Gastroesophageal sphincter (tissue), 4 donors: ENCODE data around the gene RBM23. TPM values are rescaled to one million over a fixed set of nuclear protein-coding genes. Genes with fewer than 3 reads are reported as not detected.
A peak's percentile ranks its signal among the peaks of the same experiment; 100 is the strongest.

Experiments
- ATAC-seq: fragments of 150-250 bp; one replicate; pipeline ENCODE4 v1.9.1; 2016; ENCODE audit warnings: mild to moderate bottlenecking, moderate library complexity
- H3K27ac ChIP-seq, 4 donors: fragments of 200-600 bp; sonication (generic) in 3 of 4; 1 replicate in 3 of 4; 2 replicates in 1 of 4; pipeline ENCODE4 v1.5.1; 2016 to 2019
- H3K27me3 ChIP-seq: fragments of 200-600 bp; sonication (generic); one replicate; pipeline ENCODE4 v1.5.1; 2019
- H3K36me3 ChIP-seq, 2 donors: fragments of 200-600 bp; sonication (generic); one replicate each; pipeline ENCODE4 v1.5.1; 2019; ENCODE audit warnings: control low read depth in 1 of 2
- H3K4me1 ChIP-seq, 3 donors: fragments of 200-600 bp; sonication (generic); 1 replicate in 2 of 3; 2 replicates in 1 of 3; pipeline ENCODE4 v1.5.1; 2016 to 2019; ENCODE audit warnings: control low read depth in 2 of 3
- H3K4me3 ChIP-seq, 2 donors: fragments of 200-600 bp; sonication (generic); one replicate each; pipeline ENCODE4 v1.5.1; 2019; ENCODE audit warnings: mild to moderate bottlenecking in 1 of 2, moderate library complexity in 1 of 2
- H3K9me3 ChIP-seq, 3 donors: fragments of 200-600 bp; sonication (generic); one replicate each; pipeline ENCODE4 v1.5.1; 2017 to 2019; ENCODE audit warnings: control low read depth in 2 of 3
- EP300 ChIP-seq: sonication (generic); formaldehyde crosslinking; IDR thresholded peaks from one replicate; pipeline ENCODE4 v1.6.1; 2017; ENCODE audit warnings: antibody characterized with exemption, mild to moderate bottlenecking
- POLR2A ChIP-seq, 2 donors: fragments of 450-650 bp; IDR thresholded peaks; one replicate each; pipeline ENCODE4 v1.6.1; 2017; ENCODE audit warnings: antibody characterized with exemption in 2 of 2, mild to moderate bottlenecking in 2 of 2, moderate library complexity in 1 of 2
- POLR2AphosphoS5 ChIP-seq: sonication (generic); formaldehyde crosslinking; IDR thresholded peaks from one replicate; pipeline ENCODE4 v1.6.1; 2017; ENCODE audit warnings: antibody characterized with exemption
- WGBS, 2 donors: methylation state at CpG; one replicate each; pipeline ENCODE4 v1.1.5; 2018; ENCODE audit warnings: low coverage in 1 of 2; 5-methylcytosine and 5-hydroxymethylcytosine counted together
- total RNA-seq, 4 donors: library from RNA; depleted of rRNA; stranded (reverse); fragments of >200 nt; gene quantifications; one replicate each; pipeline ENCODE4 v1.1.0, GENCODE V29; 2016
- TF ChIP-seq, protein P1 (sequence below), 4 experiments: fragments of 200-600 bp in 2 of 4; fragments of 450-650 bp in 2 of 4; sonication (generic) in 1 of 4; IDR thresholded peaks; one replicate each; pipeline ENCODE4 v1.5.1; 2017 to 2019; ENCODE audit warnings: antibody characterized with exemption in 4 of 4, mild to moderate bottlenecking in 2 of 4, moderate library complexity in 2 of 4

Gene RBM23
- total RNA-seq, 4 donors from 2014 or later, result 94.4 to 855 (median 368) TPM

DNA sequence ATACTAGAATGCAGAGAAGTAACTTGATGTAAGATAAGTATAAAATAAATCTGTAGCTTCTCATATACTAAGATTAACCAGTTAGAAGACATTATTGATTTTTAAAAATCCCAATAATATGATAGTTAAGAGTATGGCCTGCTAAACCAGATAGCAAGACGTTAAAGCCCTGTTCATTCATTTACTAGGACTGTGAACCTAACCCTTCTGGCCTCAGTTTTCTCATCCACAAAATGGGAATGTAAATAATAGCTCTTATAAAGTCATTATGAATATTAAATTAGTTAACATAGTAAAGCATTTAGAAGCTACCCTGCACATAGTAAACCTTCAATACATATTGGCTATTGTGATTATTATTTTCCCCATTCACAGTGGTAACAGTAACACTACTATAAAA lies 16.2 kb upstream of the RBM23 start:
- no peak overlapping the region for H3K4me3 ChIP-seq
- TF ChIP-seq POLR2AphosphoS5 (no peak), EP300 (no peak), POLR2A (IDR thresholded peaks at IDR 0.05) (no peak)
- TF ChIP-seq, protein P1, sequence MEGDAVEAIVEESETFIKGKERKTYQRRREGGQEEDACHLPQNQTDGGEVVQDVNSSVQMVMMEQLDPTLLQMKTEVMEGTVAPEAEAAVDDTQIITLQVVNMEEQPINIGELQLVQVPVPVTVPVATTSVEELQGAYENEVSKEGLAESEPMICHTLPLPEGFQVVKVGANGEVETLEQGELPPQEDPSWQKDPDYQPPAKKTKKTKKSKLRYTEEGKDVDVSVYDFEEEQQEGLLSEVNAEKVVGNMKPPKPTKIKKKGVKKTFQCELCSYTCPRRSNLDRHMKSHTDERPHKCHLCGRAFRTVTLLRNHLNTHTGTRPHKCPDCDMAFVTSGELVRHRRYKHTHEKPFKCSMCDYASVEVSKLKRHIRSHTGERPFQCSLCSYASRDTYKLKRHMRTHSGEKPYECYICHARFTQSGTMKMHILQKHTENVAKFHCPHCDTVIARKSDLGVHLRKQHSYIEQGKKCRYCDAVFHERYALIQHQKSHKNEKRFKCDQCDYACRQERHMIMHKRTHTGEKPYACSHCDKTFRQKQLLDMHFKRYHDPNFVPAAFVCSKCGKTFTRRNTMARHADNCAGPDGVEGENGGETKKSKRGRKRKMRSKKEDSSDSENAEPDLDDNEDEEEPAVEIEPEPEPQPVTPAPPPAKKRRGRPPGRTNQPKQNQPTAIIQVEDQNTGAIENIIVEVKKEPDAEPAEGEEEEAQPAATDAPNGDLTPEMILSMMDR (IDR thresholded peaks at IDR 0.05), result no peak
- H3K27me3 ChIP-seq, result no peaks in the 10 kb centered on the region
- WGBS, 2 donors, result 80 to 81% methylated on average over 1 of the region's 1 CpG
- no peak for ATAC-seq
- H3K27ac ChIP-seq, result no peak overlapping the region
- peaks cover 0 to 9% (median 0%) of the 10 kb centered on the region in 3 donors for H3K4me1 ChIP-seq
- no peaks in the 10 kb centered on the region for H3K9me3 ChIP-seq
- peaks cover 0 to 12% of the 10 kb centered on the region in 2 donors for H3K36me3 ChIP-seq

DNA sequence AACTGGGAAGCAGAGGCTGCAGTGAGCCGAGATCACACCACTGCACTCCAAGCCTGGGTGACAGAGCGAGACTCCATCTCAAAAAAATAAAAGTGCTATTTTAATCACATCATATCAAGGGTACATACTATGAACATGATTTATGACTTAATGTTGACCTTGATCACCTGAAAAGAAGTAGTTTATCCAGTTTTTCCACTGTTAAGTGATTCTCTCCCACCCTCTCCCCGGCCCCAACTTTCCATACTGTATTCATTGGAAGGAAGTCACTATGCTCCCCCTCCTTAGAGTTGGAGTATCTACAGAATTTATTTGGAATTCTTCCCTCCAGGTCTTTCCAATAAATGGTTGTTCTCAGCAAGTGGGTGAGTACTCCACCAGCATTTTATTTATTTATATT lies 13.2 kb upstream of the RBM23 start:
- Histone ChIP-seq H3K27me3 (no peaks in the 10 kb centered on the region), H3K4me3 (no peak overlapping the region), H3K9me3 (no peaks in the 10 kb centered on the region), H3K36me3 (peaks cover 0 to 5% of the 10 kb centered on the region in 2 donors), H3K4me1 (peaks cover 3 to 29% (median 9%) of the 10 kb centered on the region in 3 donors), H3K27ac (no peak overlapping the region)
- no peak for ATAC-seq
- TF ChIP-seq EP300 (no peak), POLR2A (IDR thresholded peaks at IDR 0.05) (no peak), POLR2AphosphoS5 (no peak)
- TF ChIP-seq, protein P1 (IDR thresholded peaks at IDR 0.05), result no peak
- WGBS, 2 donors, result 83% methylated on average over 3 of the region's 3 CpGs; no CpG with 5 or more reads in 1 of the 2 donors

DNA sequence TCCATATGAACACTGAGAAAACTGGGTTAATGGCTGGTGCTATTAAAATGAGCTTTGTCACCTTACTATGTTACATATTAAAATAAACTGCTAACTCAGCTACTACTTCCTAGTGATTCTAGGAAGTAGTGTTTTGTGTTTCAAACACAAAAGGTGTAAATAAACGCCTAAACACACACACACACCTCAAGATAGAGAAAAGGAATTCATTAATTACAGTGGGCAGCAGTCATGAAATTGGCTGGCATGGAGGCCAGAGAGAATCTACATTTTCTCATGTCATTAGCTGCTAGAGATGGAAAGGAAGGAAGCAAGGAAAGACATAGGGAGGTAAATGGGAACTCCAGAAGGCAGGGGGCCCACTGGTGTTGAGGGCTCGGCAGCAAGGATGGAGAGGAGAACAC lies 11.0 kb upstream of the RBM23 start:
- Histone ChIP-seq H3K4me1 (peaks cover 3 to 33% (median 9%) of the 10 kb centered on the region in 3 donors), H3K27ac (peak overlapping the region; percentile 76 to 94 (median 88)), H3K27me3 (no peaks in the 10 kb centered on the region), H3K4me3 (peak overlapping the region; percentile 45 to 65), H3K36me3 (peaks cover 0 to 23% of the 10 kb centered on the region in 2 donors), H3K9me3 (no peaks in the 10 kb centered on the region)
- TF ChIP-seq POLR2A (IDR thresholded peaks at IDR 0.05), result no peak
- no peak for TF ChIP-seq POLR2AphosphoS5
- TF ChIP-seq EP300, result no peak
- TF ChIP-seq, protein P1 (IDR thresholded peaks at IDR 0.05), result no peak
- no peak for ATAC-seq
- 2 to 8% methylated on average over 2 of the region's 2 CpGs for WGBS, 2 donors

DNA sequence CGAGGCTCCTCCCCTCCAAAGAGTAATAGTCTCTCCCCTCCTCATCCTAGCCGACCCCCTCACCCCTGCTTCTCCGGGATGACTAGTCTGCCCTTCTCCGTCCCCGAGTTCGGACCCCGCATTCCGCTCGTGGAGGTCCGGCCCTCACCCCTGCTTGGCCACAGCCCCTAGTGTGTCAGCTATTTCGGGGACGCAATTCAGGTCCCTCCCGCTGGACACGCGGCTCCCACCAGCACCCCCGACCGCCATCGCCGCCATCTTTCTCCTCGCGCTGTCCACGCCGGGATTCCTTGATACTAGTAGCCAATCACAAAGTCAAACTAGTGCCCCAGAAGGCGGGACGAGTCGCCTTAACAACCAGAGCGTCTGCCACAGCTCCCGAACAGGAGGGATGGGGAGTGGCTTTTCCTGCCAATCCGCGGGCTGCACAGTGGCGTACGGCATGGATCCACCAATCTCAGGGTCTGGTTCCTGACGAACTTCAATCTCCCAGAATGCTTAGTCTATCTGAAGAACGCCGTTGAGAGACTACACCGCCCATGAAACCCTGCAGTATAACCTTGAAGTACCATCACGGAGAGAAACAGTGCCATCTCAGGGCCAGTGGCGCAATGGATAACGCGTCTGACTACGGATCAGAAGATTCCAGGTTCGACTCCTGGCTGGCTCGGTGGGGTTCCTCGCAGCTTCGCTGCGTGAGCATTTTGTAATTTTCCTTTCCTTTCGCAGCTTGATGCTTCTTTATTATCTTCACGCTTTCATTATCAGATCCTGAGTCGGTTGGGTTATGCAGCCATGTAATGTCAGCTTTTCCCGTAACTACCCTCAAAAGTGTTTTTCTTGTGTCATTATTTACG lies 10.4 kb upstream of the RBM23 start, which contains the start of gene PRMT5:
TSS of gene PRMT5 (minus strand) at position 273 of the 857 bp plus-strand sequence. CDS start at position 258, 15 bp downstream.
- Histone ChIP-seq H3K27me3 (no peaks in the 10 kb centered on the region), H3K9me3 (no peaks in the 10 kb centered on the region), H3K4me1 (peaks cover 3 to 33% (median 9%) of the 10 kb centered on the region in 3 donors), H3K36me3 (peaks cover 0 to 29% of the 10 kb centered on the region in 2 donors), H3K27ac (peak within 1 kb of the TSS; percentile 88 to 96 (median 91)), H3K4me3 (peak within 1 kb of the TSS; percentile 65 to 78)
- peak; percentile 99 for ATAC-seq
- TF ChIP-seq, protein P1 (IDR thresholded peaks at IDR 0.05), result peak in 1 of 4 experiments; percentile 21
- TF ChIP-seq EP300 (no peak), POLR2A (IDR thresholded peaks at IDR 0.05) (peak; percentile 84 to 86), POLR2AphosphoS5 (peak; percentile 71)
- 0% methylated on average over 16 to 23 of the region's 51 CpGs for WGBS, 2 donors
